ENCODE results near the gene HLA-DOA. TPM values are rescaled to one million over a fixed set of nuclear protein-coding genes. Genes with fewer than 3 reads are reported as not detected.

Gene HLA-DOA
- 1 to 10 TPM; 3.8 to 4.8 (median 4.2) TPM for polyA plus RNA-seq (ENCODE audit: insufficient read length in 3 of 3)
- long read RNA-seq, donor 1 = 0 reads
- long read RNA-seq, donor 2, partial matches to known transcripts = 0 of 1 reads
- long read RNA-seq, donor 2, other reads (novel, unspliced or antisense) = 0 of 1 reads
- long read RNA-seq, donor 3, partial matches to known transcripts = 0 of 1 reads
- long read RNA-seq, donor 3, other reads (novel, unspliced or antisense) = 0 of 1 reads
- long read RNA-seq, donor 4 = 0 reads
- long read RNA-seq, donor 5 = 0 reads
- long read RNA-seq, donor 6, partial matches to known transcripts = 0 of 1 reads
- long read RNA-seq, donor 6, other reads (novel, unspliced or antisense) = 0 of 1 reads
- long read RNA-seq, donor 7 = 0 reads
- long read RNA-seq, donor 8 = 0 reads
- long read RNA-seq, donor 9, partial matches to known transcripts = 0 of 1 reads
- long read RNA-seq, donor 9, other reads (novel, unspliced or antisense) = 0 of 1 reads
- long read RNA-seq, donor 10 = 0 reads
- long read RNA-seq, donor 11 = 0 reads
- long read RNA-seq, donor 12 = 0 reads
- long read RNA-seq, donor 13 = 0 reads
- long read RNA-seq, donor 14 = 0 reads
- long read RNA-seq, donor 15 = 0 reads
- long read RNA-seq, donor 16, partial matches to known transcripts = 0 of 1 reads
- long read RNA-seq, donor 16, other reads (novel, unspliced or antisense) = 0 of 1 reads

DNA sequence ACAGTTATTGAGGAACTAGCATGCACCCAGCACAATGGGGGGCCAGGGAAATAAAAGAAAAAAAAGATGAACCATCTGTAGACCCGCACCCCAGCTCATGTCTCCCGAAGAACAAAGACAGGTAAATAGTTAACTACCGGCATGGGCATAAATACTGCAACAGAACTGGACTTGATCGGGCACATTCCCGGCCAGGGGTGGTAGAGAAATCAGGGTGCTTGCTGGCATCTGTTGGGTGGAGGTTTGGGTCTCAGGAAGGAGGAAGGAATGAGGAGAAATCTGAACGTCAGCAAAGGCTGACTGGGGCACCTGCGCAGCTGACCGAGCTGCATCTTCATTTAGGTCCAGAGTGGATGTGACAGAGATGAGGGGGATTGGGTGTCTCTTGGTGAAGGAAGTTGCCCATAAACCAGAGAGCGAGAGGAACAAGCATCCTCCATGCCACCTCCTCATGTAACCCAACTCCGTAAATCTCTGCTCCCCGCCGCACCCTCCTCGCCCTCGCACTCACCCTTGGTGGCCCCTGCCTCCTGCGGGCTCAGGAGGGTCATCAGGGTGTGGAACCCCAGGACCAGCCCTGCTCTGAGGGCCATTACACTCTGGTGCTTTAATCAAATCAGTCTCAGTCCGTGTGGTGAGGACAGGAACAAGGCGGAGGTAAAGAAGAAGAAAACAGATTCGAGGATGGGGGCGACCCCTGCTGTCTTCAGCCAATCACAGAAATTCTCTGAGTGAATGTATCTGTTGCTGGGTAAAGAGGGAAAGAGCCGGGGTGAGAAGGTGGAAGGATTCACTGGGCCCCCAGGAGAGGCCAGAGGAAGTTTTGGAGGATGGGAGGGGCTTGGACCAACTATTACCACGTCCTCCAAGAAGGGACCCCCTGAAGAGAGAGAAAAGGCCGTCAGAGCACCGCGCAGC is at the start of gene HLA-DOA:
TSS of gene HLA-DOA (minus strand) at position 648 of the 918 bp plus-strand sequence.
- DNase-seq (ENCODE audit: extremely low read depth in 1 of 11, low read depth in 9 of 11, low spot score in 4 of 11) = peak in 4 of 11 donors; percentile 39 to 57 (median 48)

DNA sequence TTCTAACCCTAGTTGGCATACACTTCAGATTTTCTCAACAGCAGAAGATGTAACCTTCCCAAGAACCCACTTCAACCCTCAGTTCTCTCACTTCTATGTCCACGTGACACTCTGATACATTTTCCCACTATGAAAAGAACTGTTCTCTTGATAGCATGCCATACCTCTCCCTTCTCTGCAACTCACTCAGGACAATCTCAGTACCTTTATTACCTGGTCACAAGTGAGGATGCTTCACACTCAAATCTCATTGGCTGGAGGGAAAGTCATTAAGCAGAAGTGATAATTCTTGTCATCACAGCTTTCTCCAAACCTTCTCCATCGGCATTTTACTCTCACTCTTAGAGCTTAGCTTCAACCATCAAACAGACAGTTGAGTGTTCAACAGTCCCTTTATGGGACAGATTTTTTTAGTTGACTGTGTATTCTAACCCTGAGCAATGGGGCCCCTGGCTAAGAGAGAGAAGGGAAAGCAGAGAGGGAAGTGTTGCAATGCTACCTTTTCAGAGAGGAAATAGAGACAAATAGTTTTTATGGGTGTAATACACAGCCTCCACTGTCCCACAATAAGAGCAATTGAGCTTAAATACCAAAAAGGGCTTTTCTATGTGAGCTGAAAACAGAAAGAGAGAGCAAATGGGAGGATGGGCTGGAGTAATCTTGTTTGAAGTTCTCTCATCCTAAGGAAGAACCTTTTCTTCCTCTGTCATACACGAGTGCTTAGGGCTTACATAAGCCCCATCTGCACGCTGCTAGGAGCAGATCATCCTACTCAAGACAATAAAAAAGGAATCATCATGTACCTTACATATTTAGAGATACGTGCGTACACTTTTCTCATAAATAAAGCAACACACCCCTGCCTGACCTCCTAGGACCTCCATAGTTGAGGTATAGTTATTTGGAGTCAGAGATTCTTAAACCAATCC is 48.1 kb upstream of the HLA-DOA start:
- no peak for DNase-seq (ENCODE audit: extremely low read depth in 1 of 11, low read depth in 9 of 11, low spot score in 4 of 11)

DNA sequence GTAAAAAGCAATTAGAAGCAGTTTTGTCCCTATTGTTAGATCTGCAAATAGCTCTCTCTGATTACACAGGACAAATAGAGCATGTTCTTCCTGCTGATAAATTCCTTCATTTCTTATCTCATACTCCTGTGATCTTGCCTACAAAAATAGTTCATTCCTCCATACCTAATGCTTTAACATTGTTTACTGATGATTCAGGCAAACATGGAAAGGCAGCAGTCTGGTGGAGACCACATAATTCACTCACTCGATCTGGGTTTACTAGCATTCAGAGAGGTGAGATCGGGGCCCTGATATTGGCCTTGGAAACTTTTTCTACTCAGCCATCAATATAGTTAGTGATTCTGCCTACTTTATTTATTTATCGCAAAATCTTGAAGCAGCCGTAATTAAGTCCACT is 43.8 kb upstream of the HLA-DOA start:
- no peak for DNase-seq (ENCODE audit: extremely low read depth in 1 of 11, low read depth in 9 of 11, low spot score in 4 of 11)

DNA sequence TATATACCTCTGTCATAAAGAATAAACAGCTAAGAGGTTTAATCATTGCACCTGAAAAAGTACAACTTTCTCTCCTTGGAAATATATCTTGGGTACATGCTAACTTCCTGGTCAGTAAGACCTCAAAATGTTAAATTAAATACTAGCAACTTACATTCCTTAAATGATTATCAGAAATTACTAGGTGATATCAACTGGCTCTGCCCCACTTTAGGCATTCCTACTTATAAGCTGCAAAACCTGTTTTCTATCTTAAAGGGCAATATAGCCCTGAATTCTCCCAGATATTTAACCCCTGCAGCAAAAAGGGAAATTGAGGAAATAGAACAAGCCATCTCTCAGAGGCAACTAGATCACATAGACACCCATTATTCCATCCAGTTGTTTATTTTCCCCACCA is 43.2 kb upstream of the HLA-DOA start:
- DNase-seq (ENCODE audit: extremely low read depth in 1 of 11, low read depth in 9 of 11, low spot score in 4 of 11) = no peak

DNA sequence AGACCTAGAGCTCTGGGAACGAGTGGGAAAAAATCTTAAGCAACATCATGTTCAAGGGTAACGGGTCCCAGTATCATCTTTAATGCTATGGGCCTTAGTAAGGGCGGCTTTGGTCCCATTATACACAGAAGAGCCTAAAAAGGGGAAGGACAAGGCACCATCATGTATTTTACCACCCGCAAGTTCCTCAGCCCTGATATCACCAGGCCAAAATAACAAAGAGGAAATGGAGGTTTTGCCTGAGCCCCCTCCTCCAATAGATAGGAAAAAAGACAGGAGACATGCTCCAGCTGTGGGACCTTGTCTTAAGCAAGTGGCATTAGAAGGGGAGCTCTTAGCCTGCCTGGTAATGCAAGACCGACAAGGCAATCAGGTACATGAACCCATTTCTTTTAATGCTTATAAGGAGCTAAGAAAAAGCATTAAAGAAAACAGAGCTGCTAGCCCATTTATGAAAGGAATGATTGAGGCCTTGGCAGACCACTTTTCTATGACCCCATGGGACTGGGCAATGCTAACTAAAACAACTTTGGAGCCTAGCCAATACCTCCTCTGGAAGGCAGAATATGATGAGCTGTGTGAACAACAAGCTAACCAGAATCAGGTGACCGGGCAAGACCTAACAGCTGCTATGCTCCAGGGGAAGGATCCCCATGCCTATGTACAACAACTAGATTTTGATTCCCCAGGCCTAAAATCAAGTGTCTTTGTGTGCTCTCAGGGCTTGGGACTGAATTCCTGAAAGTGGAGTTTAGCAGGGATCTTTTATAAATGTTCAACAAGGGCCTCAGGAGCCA is 40.8 kb upstream of the HLA-DOA start:
- no peak for DNase-seq (ENCODE audit: extremely low read depth in 1 of 11, low read depth in 9 of 11, low spot score in 4 of 11)

DNA sequence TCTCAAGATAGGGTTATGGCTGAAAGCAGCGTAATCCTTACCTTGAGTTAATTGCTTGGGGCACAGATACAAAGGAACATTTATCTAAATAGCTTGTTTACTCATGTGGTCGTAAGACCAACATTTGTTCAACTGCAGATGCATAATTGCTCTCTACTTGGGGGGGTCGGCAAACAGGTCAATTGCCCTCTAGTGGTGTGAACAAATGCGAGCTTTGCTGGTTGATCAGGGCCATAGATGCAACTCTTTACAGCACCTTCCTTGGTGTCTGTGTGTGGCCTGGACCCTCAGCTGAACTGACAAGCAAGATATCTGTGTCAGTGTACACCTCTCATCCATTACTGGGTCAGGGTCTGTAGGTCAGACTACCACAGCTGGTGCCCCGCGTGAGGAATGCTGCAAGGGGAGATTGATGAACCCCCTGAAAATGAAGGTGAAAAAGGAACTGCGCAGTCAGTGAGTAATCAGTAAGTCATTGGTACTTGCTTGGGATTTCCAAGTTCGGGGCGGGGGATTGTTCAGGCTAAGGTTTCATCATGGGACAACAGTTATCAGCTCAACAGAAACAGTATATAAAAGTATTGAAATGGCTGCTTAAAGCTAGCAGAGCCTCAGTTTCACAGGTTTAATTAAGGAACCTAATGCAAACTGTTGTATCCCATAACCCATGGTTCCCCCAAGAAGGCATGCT is 40.1 kb upstream of the HLA-DOA start:
- no peak for DNase-seq (ENCODE audit: extremely low read depth in 1 of 11, low read depth in 9 of 11, low spot score in 4 of 11)

DNA sequence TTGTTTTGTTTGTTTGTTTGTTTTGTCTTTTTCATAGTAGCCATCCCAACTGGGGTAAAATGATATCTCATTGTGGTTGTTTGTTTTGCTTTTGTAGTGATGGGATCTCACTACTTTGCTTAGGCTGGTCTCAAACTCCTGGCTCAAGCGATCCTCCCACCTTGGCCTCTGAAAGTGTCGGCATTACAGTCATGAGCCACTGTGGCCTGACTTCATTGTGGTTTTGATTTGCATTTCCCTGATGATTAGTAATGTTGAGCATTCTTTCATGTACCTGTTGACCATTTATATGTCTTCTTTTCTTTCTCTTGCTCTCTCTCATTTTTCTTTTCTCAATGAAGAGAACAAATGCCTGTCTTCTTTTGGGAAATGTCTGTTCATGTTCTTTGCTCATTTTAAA is 30.8 kb upstream of the HLA-DOA start:
- no peak for DNase-seq (ENCODE audit: extremely low read depth in 1 of 11, low read depth in 9 of 11, low spot score in 4 of 11)

DNA sequence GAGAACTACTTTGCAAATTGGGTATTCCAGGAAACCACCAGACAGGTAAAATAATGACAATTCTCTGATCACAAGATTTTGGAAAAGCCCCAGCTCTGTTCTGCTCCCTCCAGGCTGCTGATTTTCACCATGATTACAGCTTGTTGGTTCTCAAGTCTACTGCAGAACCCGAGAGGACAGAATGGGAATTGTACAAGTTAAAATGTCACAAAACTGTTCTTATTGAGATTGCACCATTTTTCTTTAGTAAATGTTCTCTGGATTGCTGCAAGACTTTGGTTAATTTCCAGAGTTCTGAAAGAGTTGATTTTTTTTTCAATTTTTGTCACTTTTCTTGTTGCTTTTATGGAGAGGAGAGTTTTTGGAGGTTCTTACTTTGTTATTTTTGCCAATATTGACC is 27.1 kb upstream of the HLA-DOA start:
- no peak for DNase-seq (ENCODE audit: extremely low read depth in 1 of 11, low read depth in 9 of 11, low spot score in 4 of 11)

DNA sequence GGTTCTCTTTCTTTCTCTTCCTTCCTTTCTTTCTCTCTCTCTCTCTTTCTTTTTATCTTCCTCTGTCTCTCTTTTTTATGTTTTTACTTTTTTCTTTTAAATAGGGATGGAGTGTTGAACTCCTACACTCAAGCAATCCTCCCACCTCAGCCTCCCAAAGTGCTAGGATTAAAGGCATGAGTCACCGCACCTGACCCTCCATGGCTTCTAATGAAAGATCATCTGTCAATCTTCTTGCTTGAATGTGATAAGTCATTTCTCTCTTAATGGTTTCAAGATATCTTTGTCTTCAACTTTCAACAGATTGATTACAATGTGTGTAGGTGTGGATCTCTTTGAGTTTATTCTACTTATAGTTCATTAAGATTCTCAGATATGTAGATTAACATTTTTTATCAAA is 25.2 kb upstream of the HLA-DOA start:
- no peak for DNase-seq (ENCODE audit: extremely low read depth in 1 of 11, low read depth in 9 of 11, low spot score in 4 of 11)

DNA sequence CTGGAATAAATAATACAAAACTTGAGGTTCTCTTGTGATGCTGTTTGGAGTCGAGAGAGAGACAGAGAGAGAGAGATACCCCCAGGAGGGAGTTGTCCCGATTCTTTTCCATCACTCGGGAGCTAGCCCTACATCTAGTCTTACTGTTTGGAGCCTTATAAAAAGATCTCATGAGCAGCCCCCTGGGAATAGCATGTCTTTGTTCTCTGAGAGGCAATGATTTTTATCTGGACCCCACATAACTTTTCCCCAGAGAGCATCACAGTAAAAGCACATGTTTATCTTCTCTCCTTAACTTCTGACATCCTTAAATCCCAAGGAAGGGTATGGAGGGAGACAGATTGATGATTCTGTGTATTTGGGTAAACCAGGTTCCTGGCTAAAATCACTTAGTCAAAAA is 20.9 kb upstream of the HLA-DOA start:
- no peak for DNase-seq (ENCODE audit: extremely low read depth in 1 of 11, low read depth in 9 of 11, low spot score in 4 of 11)

DNA sequence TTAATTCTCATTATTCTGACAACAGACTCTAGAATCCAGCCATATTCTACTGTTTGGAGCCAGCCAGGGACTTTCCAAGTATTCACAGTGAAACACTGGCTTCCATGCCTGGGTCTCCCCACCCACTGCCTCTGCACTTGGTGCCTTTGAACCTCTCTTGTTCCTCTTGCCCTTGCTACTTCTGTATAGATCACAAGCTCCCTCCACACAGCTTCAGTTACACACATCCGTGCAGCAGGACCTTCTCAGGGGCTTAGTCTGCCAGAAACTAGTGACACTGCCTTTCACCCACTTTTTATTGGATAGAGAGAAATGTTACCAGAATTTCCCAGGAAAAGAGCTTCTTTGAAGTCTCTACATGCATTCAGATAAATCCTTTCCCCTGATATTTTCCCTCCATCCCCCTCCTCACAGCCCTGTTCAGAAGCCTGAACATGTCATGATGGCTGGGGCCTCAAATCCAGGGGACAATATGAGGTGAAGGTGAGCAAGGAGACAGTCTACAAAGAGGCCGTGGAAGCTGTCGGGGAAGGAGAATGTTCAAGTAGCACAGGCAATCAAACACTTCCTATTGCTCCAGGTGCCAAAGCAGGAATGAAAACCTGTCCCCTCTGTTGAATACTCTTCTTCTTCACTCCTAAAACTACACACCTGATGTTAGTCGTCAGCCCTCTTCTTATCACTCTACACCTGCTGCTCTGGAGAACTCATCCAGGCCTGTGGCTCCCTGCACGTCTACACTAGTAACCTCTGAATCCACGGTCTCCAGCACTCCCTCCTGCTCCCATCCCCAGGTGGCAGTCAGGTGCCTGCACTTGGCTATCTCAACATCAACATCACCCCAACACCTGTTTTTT is 20.2 kb upstream of the HLA-DOA start:
- DNase-seq (ENCODE audit: extremely low read depth in 1 of 11, low read depth in 9 of 11, low spot score in 4 of 11) = peak in 2 of 11 donors; percentile 23 to 24

DNA sequence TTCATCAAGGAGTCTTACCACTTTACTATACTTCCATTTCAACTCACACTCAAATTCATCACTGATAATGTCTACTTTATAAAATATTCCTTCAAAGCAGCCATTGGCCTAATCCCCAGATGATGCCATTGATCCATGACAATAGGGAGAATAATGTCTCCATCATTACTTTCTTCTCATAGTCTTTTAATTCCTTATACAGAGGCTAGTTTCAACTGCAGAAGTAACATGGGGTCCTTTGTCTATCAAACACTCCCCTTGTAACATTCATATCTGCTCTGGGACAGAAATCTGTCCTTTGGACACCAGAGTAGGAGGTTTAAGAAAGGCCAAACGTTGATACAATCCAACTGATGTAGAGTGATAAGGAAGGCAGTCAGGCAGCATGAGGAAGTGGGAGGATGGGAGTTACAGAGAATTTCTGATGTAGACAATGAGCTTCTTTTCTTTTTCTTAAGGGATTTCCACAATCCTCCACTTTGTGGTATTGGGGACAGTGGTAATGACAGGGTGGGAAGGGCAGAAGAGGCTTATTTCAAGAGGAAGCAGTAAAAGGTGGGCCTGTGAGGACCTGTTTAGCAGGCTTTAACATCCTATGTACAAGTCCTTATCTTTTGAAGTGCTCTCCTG is 18.9 kb upstream of the HLA-DOA start:
- no peak for DNase-seq (ENCODE audit: extremely low read depth in 1 of 11, low read depth in 9 of 11, low spot score in 4 of 11)

DNA sequence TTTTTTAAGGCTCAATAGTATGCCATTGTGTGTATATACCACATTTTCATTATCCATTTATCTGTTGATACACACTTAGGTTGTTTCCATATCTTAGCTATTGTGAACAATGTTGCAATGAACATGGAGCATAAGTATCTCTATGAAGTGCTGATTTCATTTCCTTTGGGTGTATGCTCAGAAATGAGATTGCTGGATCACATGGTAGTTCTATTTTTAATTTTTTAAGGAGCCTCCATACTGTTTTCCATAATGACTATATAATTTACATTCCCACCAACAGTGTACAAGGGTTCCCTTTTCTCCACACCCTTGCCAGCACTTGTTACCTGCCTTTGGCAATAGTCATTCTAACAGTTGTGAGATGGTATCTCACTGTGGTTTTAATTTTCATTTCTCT is 15.1 kb upstream of the HLA-DOA start:
- DNase-seq (ENCODE audit: extremely low read depth in 1 of 11, low read depth in 9 of 11, low spot score in 4 of 11) = no peak

DNA sequence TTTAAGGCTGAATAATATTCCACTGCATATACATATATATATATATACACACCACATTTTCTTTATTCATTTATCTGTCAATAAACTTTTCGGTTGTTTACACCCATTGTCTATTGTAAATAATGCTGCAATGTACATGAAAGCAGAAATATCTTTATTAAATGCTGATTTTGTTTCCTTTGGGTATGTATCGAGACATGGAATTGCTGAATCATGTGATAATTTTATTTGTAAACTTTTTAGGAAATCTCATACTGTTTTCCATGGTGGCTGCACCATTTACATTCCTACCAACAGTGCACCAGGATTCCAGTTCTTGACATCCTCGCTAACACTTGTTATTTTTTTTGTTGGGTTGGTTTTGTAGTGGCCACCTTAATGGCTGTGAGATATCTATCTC is 14.1 kb upstream of the HLA-DOA start:
- no peak for DNase-seq (ENCODE audit: extremely low read depth in 1 of 11, low read depth in 9 of 11, low spot score in 4 of 11)

DNA sequence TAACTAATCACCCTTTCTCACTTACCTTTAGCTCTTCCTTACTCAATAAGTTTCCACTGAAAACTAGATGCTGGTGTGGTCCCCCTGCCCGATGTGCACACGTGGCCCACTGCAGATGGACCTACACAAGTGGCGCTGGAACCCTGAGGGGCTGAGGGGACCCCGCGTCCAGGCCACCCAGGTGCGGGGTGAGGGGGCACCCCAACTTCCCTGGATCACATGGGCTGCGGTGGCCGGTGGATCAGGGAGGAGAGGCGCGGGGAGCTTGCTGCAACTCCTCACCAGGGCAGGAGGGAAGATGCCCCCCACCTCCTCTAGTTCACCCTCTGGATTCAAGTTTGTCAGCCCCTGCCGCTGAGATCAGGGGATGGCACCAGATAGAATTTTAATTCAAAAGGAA is 12.5 kb upstream of the HLA-DOA start:
- DNase-seq (ENCODE audit: extremely low read depth in 1 of 11, low read depth in 9 of 11, low spot score in 4 of 11) = no peak

DNA sequence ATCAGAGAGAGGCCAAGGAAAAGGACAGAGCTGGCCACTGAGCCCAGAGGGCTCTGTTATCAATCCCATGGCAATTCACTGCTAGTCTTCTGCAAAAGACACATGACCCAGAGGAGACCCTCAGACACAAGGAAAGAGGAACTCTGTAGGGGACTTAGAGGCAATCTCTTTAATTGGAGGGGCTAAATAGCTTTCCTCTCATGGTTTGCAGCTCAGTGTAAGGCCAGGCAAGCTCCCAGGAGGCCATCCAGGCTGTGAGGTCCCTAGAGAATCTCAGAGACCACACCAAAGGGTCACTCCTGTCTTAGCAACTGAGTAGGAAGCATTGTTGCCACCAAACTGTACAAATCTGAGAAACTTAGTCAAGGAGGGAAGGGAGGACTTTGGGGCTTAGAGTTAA is 10.0 kb upstream of the HLA-DOA start:
- DNase-seq (ENCODE audit: extremely low read depth in 1 of 11, low read depth in 9 of 11, low spot score in 4 of 11) = no peak
